Brain microvascular endothelial cell (primary cell): Measurements from ENCODE around the gene MAML3.
A peak's percentile ranks its signal among the peaks of the same experiment; 100 is the strongest.

ENCODE experiments used
- DNase-seq: peaks from one replicate; pipeline ENCODE4 v3.0.0-alpha.2; 2020
- H3K27ac ChIP-seq: fragments of 250-450 bp; sonication (Bioruptor Pico); 2 replicates; pipeline ENCODE4 v1.5.1; 2020; ENCODE audit warnings: mild to moderate bottlenecking, moderate library complexity
- H3K27me3 ChIP-seq: fragments of 250-450 bp; sonication (Bioruptor Pico); replicated peaks from 2 replicates; pipeline ENCODE4 v1.5.1; 2020; ENCODE audit warnings: mild to moderate bottlenecking
- H3K36me3 ChIP-seq: fragments of 250-450 bp; sonication (Bioruptor Pico); replicated peaks from 2 replicates; pipeline ENCODE4 v1.5.1; 2020; ENCODE audit warnings: mild to moderate bottlenecking
- H3K4me3 ChIP-seq: 2 replicates; pipeline ENCODE4 v1.5.1; 2011; ENCODE audit warnings: low read depth, mild to moderate bottlenecking, control low read depth, low read length, moderate library complexity
- in situ Hi-C: cut with HindIII; loops from 2 replicates; pipeline ENCODE4 v1.10.0; 2017; ENCODE audit warnings: low sequenced_read_pairs, low pct_ligation_motif_present
- TF ChIP-seq, protein P1 (sequence below): IDR thresholded peaks from 2 replicates; pipeline ENCODE4 v1.5.1; 2011; ENCODE audit warnings: low read depth, mild to moderate bottlenecking, moderate library complexity, low read length, control low read depth, inconsistent platforms; ENCODE audit errors: missing control alignments

MAML3 gene

DNA sequence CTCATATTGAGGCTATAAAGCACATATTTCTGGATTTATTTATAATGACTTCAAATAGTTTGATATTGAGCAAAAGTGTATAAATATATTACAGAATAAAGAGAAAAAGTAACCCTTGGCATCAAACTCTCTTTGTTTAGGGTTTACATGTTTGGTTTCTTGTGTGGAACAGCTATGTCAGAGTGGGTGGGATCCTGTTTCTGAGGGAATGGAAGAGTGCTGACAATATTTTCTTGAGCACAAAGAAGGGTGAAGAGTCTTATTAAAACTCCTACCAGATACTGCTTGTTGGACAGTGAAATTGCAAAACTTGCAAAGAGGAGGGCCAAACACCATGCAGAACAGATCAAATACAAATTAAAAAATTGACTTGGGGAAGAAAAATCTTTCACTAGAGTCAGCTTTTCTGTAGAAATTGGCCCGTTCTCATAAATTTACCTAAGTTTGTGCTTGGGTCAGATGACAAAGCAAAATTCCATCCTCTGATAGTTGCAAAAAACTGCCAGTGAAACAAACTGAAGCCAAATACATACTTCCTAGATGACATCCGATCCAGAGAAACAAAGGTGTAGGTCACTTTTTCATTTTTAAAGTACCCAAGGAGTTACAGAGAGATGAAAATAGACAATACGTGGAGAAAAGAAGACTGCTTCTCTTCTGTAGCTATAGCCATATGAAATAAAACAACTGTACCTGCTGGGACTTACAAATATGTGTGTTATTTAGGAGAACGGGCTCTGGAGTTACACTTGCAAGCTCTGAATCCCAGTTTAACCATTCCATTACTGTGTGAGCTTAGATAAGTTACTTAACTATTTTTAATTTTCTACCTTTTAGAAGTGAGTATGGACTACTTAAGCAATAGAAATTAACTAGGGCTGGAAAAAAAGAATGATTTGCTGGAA lies 133.3 kb downstream of the MAML3 start:
- Histone ChIP-seq H3K4me3 (no peak overlapping the region), H3K27me3 (no peaks in the 10 kb centered on the region), H3K27ac (no peak overlapping the region), H3K36me3 (no peaks in the 10 kb centered on the region)
- no peak for DNase-seq
- in situ Hi-C loops: no loop called here
- TF ChIP-seq, protein P1, sequence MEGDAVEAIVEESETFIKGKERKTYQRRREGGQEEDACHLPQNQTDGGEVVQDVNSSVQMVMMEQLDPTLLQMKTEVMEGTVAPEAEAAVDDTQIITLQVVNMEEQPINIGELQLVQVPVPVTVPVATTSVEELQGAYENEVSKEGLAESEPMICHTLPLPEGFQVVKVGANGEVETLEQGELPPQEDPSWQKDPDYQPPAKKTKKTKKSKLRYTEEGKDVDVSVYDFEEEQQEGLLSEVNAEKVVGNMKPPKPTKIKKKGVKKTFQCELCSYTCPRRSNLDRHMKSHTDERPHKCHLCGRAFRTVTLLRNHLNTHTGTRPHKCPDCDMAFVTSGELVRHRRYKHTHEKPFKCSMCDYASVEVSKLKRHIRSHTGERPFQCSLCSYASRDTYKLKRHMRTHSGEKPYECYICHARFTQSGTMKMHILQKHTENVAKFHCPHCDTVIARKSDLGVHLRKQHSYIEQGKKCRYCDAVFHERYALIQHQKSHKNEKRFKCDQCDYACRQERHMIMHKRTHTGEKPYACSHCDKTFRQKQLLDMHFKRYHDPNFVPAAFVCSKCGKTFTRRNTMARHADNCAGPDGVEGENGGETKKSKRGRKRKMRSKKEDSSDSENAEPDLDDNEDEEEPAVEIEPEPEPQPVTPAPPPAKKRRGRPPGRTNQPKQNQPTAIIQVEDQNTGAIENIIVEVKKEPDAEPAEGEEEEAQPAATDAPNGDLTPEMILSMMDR: no peak

DNA sequence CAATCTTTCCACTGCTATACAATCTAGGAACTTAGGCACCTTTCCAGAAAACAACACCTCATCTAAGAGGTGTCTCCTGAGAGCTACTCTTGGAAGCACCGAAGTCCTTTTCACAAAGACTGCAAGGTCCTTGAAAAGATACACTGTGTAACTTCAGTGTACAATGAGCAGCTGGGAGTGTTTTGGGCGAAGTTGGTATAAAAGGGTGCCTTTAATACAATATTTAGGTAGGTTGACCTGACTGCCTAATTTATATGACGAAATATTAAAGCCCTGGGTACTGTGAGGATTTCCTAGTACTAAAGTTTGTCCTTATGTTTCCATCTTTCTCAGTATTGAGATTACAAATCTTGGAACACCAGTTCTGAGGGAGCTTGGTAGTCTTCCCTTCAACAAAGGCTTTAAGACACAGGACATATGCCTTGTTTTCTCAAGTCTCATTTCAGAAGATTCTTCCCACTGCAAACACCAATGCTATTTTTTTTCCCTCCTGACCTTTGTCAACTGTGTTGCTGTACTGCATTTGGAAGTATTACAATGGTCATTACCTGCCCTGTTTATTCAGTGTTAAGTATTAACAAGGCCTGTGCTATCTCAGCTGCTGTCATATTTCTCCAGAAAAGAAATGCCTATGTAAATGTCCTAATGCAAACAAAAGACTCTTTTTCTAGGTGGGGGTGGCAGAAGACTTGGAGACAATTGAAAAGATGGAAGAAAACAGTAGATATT lies 134.2 kb downstream of the MAML3 start:
- Histone ChIP-seq H3K27me3 (no peaks in the 10 kb centered on the region), H3K27ac (no peak overlapping the region), H3K4me3 (no peak overlapping the region), H3K36me3 (no peaks in the 10 kb centered on the region)
- TF ChIP-seq, protein P1: no peak
- no peak for DNase-seq
- in situ Hi-C loops: no loop called here

DNA sequence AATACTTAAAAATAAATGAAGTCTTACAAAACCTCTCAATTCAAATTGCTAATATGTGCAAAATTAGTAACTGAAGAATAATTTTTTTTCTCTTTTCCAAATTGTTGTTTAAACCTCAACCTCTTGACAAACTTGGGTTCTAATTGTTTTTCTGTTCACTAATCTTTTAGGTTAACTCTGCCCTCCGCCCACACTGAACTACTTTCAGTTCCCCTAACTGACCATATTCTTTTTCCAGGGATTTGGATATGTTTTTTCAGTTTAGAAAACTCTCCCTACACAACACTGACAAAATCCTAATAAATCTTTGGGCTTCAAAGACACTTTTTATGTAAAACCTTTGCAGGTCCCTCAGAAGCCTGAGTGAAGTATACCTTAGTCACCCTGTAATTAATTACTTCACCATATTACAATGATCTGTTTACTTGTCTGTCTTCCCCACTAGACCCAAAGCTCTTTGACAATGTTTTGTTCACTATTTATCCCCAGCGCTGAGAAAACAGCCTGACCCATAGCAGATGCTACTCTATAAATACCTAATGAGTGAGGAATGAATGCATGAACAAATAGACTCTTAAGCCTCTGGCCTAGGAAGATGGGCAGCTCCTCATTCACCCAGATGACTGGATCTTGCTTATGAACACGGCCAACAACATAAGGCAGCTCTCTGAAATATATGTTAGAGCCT lies 134.9 kb downstream of the MAML3 start:
- Histone ChIP-seq H3K27ac (no peak overlapping the region), H3K27me3 (no peaks in the 10 kb centered on the region), H3K36me3 (no peaks in the 10 kb centered on the region), H3K4me3 (no peak overlapping the region)
- TF ChIP-seq, protein P1: no peak
- in situ Hi-C loops: no loop called here
- no peak for DNase-seq

DNA sequence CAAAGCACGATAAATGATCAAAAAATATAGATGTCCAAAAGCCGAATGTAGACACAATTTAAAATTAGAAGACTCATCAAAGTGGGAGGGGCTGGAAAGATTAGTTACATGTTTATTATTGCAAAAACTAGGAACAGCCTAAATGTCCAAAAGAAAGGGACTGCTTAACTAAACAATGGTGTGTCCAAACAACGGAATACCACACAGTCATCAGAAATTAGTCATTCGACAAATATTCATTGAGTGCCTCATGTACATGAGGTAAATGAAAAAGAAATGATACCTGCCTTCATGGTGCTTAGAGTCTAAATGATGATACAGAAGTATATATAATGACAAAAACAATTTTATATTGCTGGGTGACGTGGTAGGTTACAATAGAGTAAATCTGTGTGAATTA lies 139.7 kb downstream of the MAML3 start:
- DNase-seq: no peak
- in situ Hi-C loops: no loop called here

DNA sequence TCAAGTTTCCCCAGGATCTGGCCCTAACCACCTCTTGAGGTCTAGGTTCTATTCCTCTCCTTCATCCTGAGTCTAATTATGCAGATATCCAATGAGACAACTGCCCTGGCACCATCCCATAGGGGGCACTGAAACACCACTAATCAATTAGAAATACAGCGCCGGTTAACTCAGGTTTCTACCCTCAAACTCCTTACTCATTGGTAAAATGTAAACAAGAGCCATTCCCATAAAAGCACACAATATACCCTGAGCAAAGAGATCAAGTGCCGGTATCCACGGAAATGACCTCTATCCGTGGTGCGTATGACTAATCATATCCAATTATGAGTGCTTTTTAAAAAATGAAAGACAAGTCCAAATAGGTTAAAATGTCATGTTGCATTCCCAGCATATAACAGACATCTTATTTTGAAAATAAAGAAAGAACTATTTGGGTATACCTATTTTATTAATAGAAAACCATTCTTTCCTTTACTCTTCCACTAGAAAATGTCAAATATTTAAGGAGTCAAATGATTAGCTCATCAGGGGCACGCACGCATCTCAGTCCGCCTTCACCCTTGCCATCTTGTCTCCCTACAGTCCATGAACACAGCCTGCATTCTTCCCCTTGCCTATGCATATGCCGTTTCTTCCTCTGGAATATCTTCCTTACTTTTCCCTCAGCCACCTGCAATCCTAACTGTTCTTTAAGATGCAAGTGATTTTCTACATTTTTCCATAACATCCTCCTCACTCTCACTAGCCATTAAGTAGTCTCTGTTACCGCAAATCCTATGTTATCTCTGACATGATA lies 141.1 kb downstream of the MAML3 start:
- peak; percentile 89 for DNase-seq
- TF ChIP-seq, protein P1: peak; percentile 85
- H3K27ac ChIP-seq: peak overlapping the region; percentile 28
- no peak overlapping the region for H3K4me3 ChIP-seq
- no peaks in the 10 kb centered on the region for H3K36me3 ChIP-seq
- H3K27me3 ChIP-seq: no peaks in the 10 kb centered on the region
- in situ Hi-C loops: no loop called here

More for the DNA sequence above, 139.7 kb downstream of the MAML3 start:
- Histone ChIP-seq H3K4me3 (no peak overlapping the region), H3K27me3 (no peaks in the 10 kb centered on the region), H3K36me3 (no peaks in the 10 kb centered on the region), H3K27ac (no peak overlapping the region)
- TF ChIP-seq, protein P1: no peak
